PC-9 (cell line): ENCODE results near the gene KIF5A. TPM values are rescaled to one million over a fixed set of nuclear protein-coding genes. Genes with fewer than 3 reads are reported as not detected.

Experiments
- BruUV-seq: library from RNA; stranded (reverse); fragments of 400-500 nt; replicated peaks from 2 replicates; lab custom pipeline; 2021; lab: Mats Ljungman, UMichigan
- CTCF ChIA-PET: fragments of 300-600 bp; sonication (Branson Sonifier 250); formaldehyde crosslinking; loops from one replicate; lab custom pipeline; 2022; ENCODE audit warnings: antibody characterized with exemption; lab: Charles Lee
- POLR2A ChIA-PET: fragments of 300-600 bp; sonication (Branson Sonifier 250); formaldehyde crosslinking; loops from one replicate; lab custom pipeline; 2022; ENCODE audit warnings: antibody characterized with exemption; ENCODE audit not compliant: unreplicated experiment; lab: Charles Lee
- DNase-seq, 2 experiments: peaks; one replicate each; pipeline versions ENCODE4 v3.0.0 to v3.0.0-alpha.2; 2015 to 2022; ENCODE audit warnings: mixed read lengths in 1 of 2
- H2AFZ ChIP-seq: fragments of 200-600 bp; sonication (generic); 2 replicates; pipeline ENCODE4 v1.8.1; 2017; ENCODE audit warnings: antibody characterized with exemption
- H3F3A ChIP-seq: fragments of 200-600 bp; sonication (generic); 2 replicates; pipeline ENCODE4 v1.8.1; 2017; ENCODE audit warnings: antibody characterized with exemption, mild to moderate bottlenecking, low read depth; ENCODE audit not compliant: insufficient read depth
- H3K27ac ChIP-seq: fragments of 200-600 bp; sonication (generic); 2 replicates; pipeline ENCODE4 v1.6.1; 2016; ENCODE audit warnings: mixed run types
- H3K27me3 ChIP-seq: fragments of 200-600 bp; sonication (generic); 2 replicates; pipeline ENCODE4 v1.6.1; 2016; ENCODE audit warnings: low read depth, mixed run types; ENCODE audit not compliant: insufficient read depth
- H3K36me3 ChIP-seq: fragments of 200-600 bp; sonication (generic); 2 replicates; pipeline ENCODE4 v1.6.1; 2016; ENCODE audit warnings: low read depth, mixed run types
- H3K4me1 ChIP-seq: fragments of 200-600 bp; sonication (generic); replicated peaks from 2 replicates; pipeline ENCODE4 v1.6.1; 2016; ENCODE audit warnings: mixed run types; ENCODE audit not compliant: insufficient read depth
- H3K4me2 ChIP-seq: fragments of 200-600 bp; sonication (generic); 2 replicates; pipeline ENCODE4 v1.6.1; 2017; ENCODE audit warnings: mixed run types
- H3K4me3 ChIP-seq: fragments of 200-600 bp; sonication (generic); 2 replicates; pipeline ENCODE4 v1.6.1; 2016; ENCODE audit warnings: mixed run types
- H3K79me2 ChIP-seq: fragments of 200-600 bp; sonication (generic); 2 replicates; pipeline ENCODE4 v1.6.1; 2017; ENCODE audit warnings: low read depth, mixed run types
- H3K9me2 ChIP-seq: fragments of 200-600 bp; sonication (generic); 2 replicates; pipeline ENCODE4 v1.8.1; 2017; ENCODE audit warnings: mild to moderate bottlenecking; ENCODE audit not compliant: insufficient read depth
- H3K9me3 ChIP-seq: fragments of 200-600 bp; sonication (generic); 2 replicates; pipeline ENCODE4 v1.8.1; 2016; ENCODE audit warnings: low read depth; ENCODE audit not compliant: insufficient read depth
- H4K20me1 ChIP-seq: fragments of 200-600 bp; sonication (generic); 2 replicates; pipeline ENCODE4 v1.8.1; 2017; ENCODE audit not compliant: insufficient read depth
- EZH2 ChIP-seq: fragments of 200-600 bp; sonication (generic); IDR thresholded peaks from 2 replicates; pipeline ENCODE4 v1.8.0; 2017; ENCODE audit warnings: antibody characterized with exemption, low read depth
- intact Hi-C: fragments of 100-400 bp; cut with micrococcal nuclease; formaldehyde crosslinking; loops from one replicate; pipeline ENCODE4 v1.10.0; 2022; ENCODE audit not compliant: unreplicated experiment
- total RNA-seq: library from RNA; stranded (reverse); gene quantifications from 2 replicates; pipeline ENCODE4 v1.2.3, GENCODE V29; 2021
- TF ChIP-seq, protein P1 (sequence below): fragments of 200-600 bp; sonication (generic); conservative IDR thresholded peaks from 2 replicates; pipeline ENCODE4 v1.6.1; 2017; ENCODE audit warnings: mixed run types, antibody characterized with exemption, mild to moderate bottlenecking, moderate library complexity

Gene KIF5A
- total RNA-seq, 1 experiment from 2014 or later: 0.07 TPM

- no peaks in the 10 kb centered on the region for H3K9me3 ChIP-seq
- H3K9me2 ChIP-seq: no peaks in the 10 kb centered on the region
- no peak overlapping the region for H3K27ac ChIP-seq
- H3K36me3 ChIP-seq: no peaks in the 10 kb centered on the region
- BruUV-seq: no TSS peak
- no peak for DNase-seq
- intact Hi-C loops: no loop called here
- ChIA-PET CTCF (no interaction called here), POLR2A (no interaction called here)
- H3K4me1 ChIP-seq: no peaks in the 10 kb centered on the region
- TF ChIP-seq, protein P1, sequence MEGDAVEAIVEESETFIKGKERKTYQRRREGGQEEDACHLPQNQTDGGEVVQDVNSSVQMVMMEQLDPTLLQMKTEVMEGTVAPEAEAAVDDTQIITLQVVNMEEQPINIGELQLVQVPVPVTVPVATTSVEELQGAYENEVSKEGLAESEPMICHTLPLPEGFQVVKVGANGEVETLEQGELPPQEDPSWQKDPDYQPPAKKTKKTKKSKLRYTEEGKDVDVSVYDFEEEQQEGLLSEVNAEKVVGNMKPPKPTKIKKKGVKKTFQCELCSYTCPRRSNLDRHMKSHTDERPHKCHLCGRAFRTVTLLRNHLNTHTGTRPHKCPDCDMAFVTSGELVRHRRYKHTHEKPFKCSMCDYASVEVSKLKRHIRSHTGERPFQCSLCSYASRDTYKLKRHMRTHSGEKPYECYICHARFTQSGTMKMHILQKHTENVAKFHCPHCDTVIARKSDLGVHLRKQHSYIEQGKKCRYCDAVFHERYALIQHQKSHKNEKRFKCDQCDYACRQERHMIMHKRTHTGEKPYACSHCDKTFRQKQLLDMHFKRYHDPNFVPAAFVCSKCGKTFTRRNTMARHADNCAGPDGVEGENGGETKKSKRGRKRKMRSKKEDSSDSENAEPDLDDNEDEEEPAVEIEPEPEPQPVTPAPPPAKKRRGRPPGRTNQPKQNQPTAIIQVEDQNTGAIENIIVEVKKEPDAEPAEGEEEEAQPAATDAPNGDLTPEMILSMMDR: no peak
- no peak for TF ChIP-seq EZH2
- no peaks in the 10 kb centered on the region for H4K20me1 ChIP-seq
- no peak overlapping the region for H3K4me3 ChIP-seq
- no peaks in the 10 kb centered on the region for H3K79me2 ChIP-seq
- no peak overlapping the region for H2AFZ ChIP-seq
- H3K4me2 ChIP-seq: no peak overlapping the region
- peaks cover 68% of the 10 kb centered on the region for H3K27me3 ChIP-seq
- H3F3A ChIP-seq: no peaks in the 10 kb centered on the region
Observed at GRCh38 chr12:57610554-57611107, 60.8 kb downstream of the KIF5A start.

DNA sequence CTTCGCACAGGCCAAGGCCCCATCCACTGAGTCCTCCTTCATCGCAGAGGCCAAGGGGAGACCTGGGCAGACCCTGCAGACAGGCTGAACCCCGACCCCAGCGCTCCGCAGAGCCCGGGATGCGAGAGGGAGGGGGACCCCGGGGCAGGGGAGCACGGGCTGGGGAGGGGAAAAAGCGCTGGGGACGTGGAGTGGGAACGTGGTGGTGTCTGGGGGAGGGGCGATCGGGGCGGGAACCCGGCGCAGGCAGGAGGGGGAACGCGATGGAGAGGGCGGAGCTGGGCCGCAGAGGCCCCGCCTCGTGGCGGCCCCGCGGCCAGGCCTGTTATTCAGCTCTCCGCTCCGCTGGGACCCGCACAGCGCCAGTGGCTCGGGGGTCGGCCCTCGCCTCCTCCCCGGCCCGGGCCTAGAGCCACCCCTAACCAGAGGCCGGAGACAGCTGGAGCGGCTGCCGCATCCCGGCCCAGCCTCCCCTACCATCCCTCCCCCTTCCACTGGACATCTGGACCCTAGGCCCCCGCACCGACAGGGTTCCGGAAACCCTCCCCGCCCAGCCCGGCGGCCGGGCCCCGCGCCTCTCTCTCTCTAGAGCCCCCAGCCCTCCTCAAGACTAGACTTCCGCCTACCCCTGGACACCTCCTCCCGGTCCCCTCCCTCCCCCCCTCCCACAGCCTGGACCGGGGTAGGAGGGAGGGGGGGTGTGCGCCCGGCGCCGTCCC, 61.4 kb downstream of the KIF5A start, which contains the start of gene ARHGEF25:
Gene ARHGEF25 (plus strand): TSS at position 328 of the 719 bp plus-strand sequence. CDS start 460 bp downstream, outside the sequence.
- H3K27me3 ChIP-seq: peaks cover 70% of the 10 kb centered on the region
- H2AFZ ChIP-seq: no peak within 1 kb of the TSS
- H4K20me1 ChIP-seq: no peaks in the 10 kb centered on the region
- BruUV-seq: no TSS peak
- peak in 1 of 2 experiments; percentile 31 for DNase-seq
- no peaks in the 10 kb centered on the region for H3K9me2 ChIP-seq
- H3K9me3 ChIP-seq: no peaks in the 10 kb centered on the region
- no peak within 1 kb of the TSS for H3K4me2 ChIP-seq
- intact Hi-C loops: no loop called here
- CTCF ChIA-PET: no interaction called here
- H3K4me3 ChIP-seq: no peak within 1 kb of the TSS
- H3K79me2 ChIP-seq: no peaks in the 10 kb centered on the region
- TF ChIP-seq EZH2: no peak
- TF ChIP-seq, protein P1: no peak
- no peak within 1 kb of the TSS for H3K27ac ChIP-seq
- H3K36me3 ChIP-seq: no peaks in the 10 kb centered on the region
- H3K4me1 ChIP-seq: no peaks in the 10 kb centered on the region
- no peaks in the 10 kb centered on the region for H3F3A ChIP-seq
- POLR2A ChIA-PET: interaction anchor here (0.6 kb wide), 1 partner anchor 26 kb away, joined by 7 read pairs; no protein-coding TSS in a partner anchor

- intact Hi-C loops: no loop called here
- H3K9me2 ChIP-seq: no peaks in the 10 kb centered on the region
- H3K36me3 ChIP-seq: no peaks in the 10 kb centered on the region
- no peak overlapping the region for H3K4me2 ChIP-seq
- H3K4me3 ChIP-seq: no peak overlapping the region
- no peaks in the 10 kb centered on the region for H3K4me1 ChIP-seq
- CTCF ChIA-PET: interaction anchor here (0.5 kb wide), 2 partner anchors 44 to 1883 kb away, joined by 4 to 5 read pairs; no protein-coding TSS in a partner anchor
- no peak for DNase-seq
- no peaks in the 10 kb centered on the region for H4K20me1 ChIP-seq
- H3K27ac ChIP-seq: no peak overlapping the region
- no peaks in the 10 kb centered on the region for H3K79me2 ChIP-seq
- no peak overlapping the region for H2AFZ ChIP-seq
- H3F3A ChIP-seq: no peaks in the 10 kb centered on the region
- H3K27me3 ChIP-seq: peaks cover 71% of the 10 kb centered on the region
- no peak for TF ChIP-seq EZH2
- TF ChIP-seq, protein P1: no peak
- POLR2A ChIA-PET: interaction anchor here (0.6 kb wide), 1 partner anchor 26 kb away, joined by 7 read pairs; no protein-coding TSS in a partner anchor
- BruUV-seq: TSS peak; percentile 57
- no peaks in the 10 kb centered on the region for H3K9me3 ChIP-seq
Observed at GRCh38 chr12:57611827-57612710, 62.2 kb downstream of the KIF5A start.
